Breast epithelium (tissue), 3 donors: ENCODE results near the gene RAB3A.

Source experiments
- POLR2A ChIP-seq: fragments of 450-650 bp; IDR thresholded peaks from one replicate; pipeline ENCODE4 v1.6.1; 2016; ENCODE audit warnings: antibody characterized with exemption, mild to moderate bottlenecking, moderate library complexity
- POLR2AphosphoS5 ChIP-seq, 3 donors: sonication (generic); formaldehyde crosslinking; IDR thresholded peaks; one replicate each; pipeline ENCODE4 v1.6.1; 2017; ENCODE audit warnings: antibody characterized with exemption in 3 of 3
- TF ChIP-seq, protein P1 (sequence below), 3 donors: fragments of 450-650 bp; IDR thresholded peaks; one replicate each; pipeline ENCODE4 v1.5.1; 2016 to 2017; ENCODE audit warnings: antibody characterized with exemption in 3 of 3, mild to moderate bottlenecking in 3 of 3, moderate library complexity in 3 of 3

GRCh38 chr19:18156268-18156667, 47.6 kb downstream of the RAB3A start:
- TF ChIP-seq, protein P1, sequence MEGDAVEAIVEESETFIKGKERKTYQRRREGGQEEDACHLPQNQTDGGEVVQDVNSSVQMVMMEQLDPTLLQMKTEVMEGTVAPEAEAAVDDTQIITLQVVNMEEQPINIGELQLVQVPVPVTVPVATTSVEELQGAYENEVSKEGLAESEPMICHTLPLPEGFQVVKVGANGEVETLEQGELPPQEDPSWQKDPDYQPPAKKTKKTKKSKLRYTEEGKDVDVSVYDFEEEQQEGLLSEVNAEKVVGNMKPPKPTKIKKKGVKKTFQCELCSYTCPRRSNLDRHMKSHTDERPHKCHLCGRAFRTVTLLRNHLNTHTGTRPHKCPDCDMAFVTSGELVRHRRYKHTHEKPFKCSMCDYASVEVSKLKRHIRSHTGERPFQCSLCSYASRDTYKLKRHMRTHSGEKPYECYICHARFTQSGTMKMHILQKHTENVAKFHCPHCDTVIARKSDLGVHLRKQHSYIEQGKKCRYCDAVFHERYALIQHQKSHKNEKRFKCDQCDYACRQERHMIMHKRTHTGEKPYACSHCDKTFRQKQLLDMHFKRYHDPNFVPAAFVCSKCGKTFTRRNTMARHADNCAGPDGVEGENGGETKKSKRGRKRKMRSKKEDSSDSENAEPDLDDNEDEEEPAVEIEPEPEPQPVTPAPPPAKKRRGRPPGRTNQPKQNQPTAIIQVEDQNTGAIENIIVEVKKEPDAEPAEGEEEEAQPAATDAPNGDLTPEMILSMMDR (IDR thresholded peaks at IDR 0.05), result no peak
- TF ChIP-seq POLR2A (no peak), POLR2AphosphoS5 (IDR thresholded peaks at IDR 0.05) (no peak)
